Stomach (tissue), 9 donors: Measurements from ENCODE around the gene IMPDH1. TPM values are rescaled to one million over a fixed set of nuclear protein-coding genes. Genes with fewer than 3 reads are reported as not detected.

Experiments
- DNase-seq, 2 donors: peaks; one replicate each; pipeline versions ENCODE4 v3.0.0 to v3.0.0-alpha.2; 2013 to 2019
- H3K27ac ChIP-seq, 5 donors: fragments of 200-600 bp in 4 of 5; sonication (generic) in 4 of 5; one replicate each; pipeline ENCODE4 v1.5.1; 2013 to 2019; ENCODE audit warnings: mild to moderate bottlenecking in 1 of 5, moderate library complexity in 1 of 5
- H3K27me3 ChIP-seq, 3 donors: fragments of 200-600 bp; sonication (generic); one replicate each; pipeline ENCODE4 v1.5.1; 2017 to 2019; ENCODE audit warnings: mixed run types in 1 of 3
- H3K36me3 ChIP-seq, 4 donors: fragments of 200-600 bp; sonication (generic); 1 replicate in 3 of 4; 2 replicates in 1 of 4; pipeline ENCODE4 v1.5.1; 2016 to 2019
- H3K4me1 ChIP-seq, 4 donors: fragments of 200-600 bp; sonication (generic); one replicate each; pipeline ENCODE4 v1.5.1; 2016 to 2019
- H3K4me3 ChIP-seq, 4 donors: fragments of 200-600 bp; sonication (generic) in 3 of 4; one replicate each; pipeline ENCODE4 v1.5.1; 2016 to 2019; ENCODE audit warnings: mild to moderate bottlenecking in 1 of 4
- H3K9me3 ChIP-seq, 4 donors: fragments of 200-600 bp; sonication (generic); one replicate each; pipeline ENCODE4 v1.5.1; 2016 to 2019
- CTCF ChIP-seq, 7 experiments: fragments of 450-650 bp in 4 of 7; fragments of 200-600 bp in 3 of 7; sonication (generic) in 3 of 7; IDR thresholded peaks; one replicate each; pipeline ENCODE4 v1.5.1; 2016 to 2019; ENCODE audit warnings: antibody characterized with exemption in 7 of 7, control low read depth in 2 of 7, mild to moderate bottlenecking in 1 of 7
- EP300 ChIP-seq: sonication (generic); formaldehyde crosslinking; IDR thresholded peaks from one replicate; pipeline ENCODE4 v1.6.1; 2017; ENCODE audit warnings: antibody characterized with exemption
- POLR2A ChIP-seq, 4 donors: fragments of 450-650 bp; IDR thresholded peaks; one replicate each; pipeline ENCODE4 v1.6.1; 2016; ENCODE audit warnings: antibody characterized with exemption in 4 of 4, control low read depth in 2 of 4, mild to moderate bottlenecking in 1 of 4, moderate library complexity in 1 of 4
- POLR2AphosphoS5 ChIP-seq, 3 donors: sonication (generic); formaldehyde crosslinking; IDR thresholded peaks; one replicate each; pipeline ENCODE4 v1.6.1; 2016; ENCODE audit warnings: antibody characterized with exemption in 3 of 3
- WGBS, 5 donors: extraction: QIAGEN DNeasy Blood & Tissue Kit in 3 of 5; methylation state at CpG; one replicate each; pipeline versions ENCODE4 v1.1.5 to v1.1.7; 2013 to 2018; 5-methylcytosine and 5-hydroxymethylcytosine counted together
- intact Hi-C: fragments of 100-400 bp; cut with DNase I; formaldehyde crosslinking; loops from one replicate; pipeline ENCODE4 v1.15.1; 2023; ENCODE audit warnings: low total_unique reads
- polyA plus RNA-seq, 3 donors: library from polyadenylated mRNA; stranded (reverse); fragments of 200-250 nt; gene quantifications; one replicate each; pipeline ENCODE4 v1.2.3, GENCODE V29; 2013
- total RNA-seq, 5 donors: library from RNA; depleted of rRNA; stranded (reverse); fragments of >200 nt; gene quantifications; one replicate each; pipeline versions ENCODE4 v1.1.0 to v1.2.3, GENCODE V29; 2014 to 2016
- donor health status: healthy with polysubstance abuse.
- donor health status: Bipolar disorder and iron deficiency.
- donor health status: healthy.

The IMPDH1 gene
- total and polyA plus RNA-seq, 8 donors: 32.7 to 188 (median 69.0) TPM

- Histone ChIP-seq H3K9me3 (no peaks in the 10 kb centered on the region), H3K4me1 (peaks cover 0 to 8% (median 4%) of the 10 kb centered on the region in 4 donors), H3K27me3 (no peaks in the 10 kb centered on the region), H3K4me3 (no peak overlapping the region), H3K36me3 (no peaks in the 10 kb centered on the region), H3K27ac (no peak overlapping the region)
- intact Hi-C loops: loop anchor here (5.0 kb wide), 1 partner anchor 35 kb away; the partner anchor contains the start of gene HILPDA
- TF ChIP-seq EP300 (no peak), CTCF (IDR thresholded peaks at IDR 0.05) (no peak)
- DNase-seq: no peak
- WGBS, 5 donors: 63 to 100% (median 79%) methylated on average over 1 of the region's 1 CpG
Measured at GRCh38 chr7:128422037-128422436, 12.3 kb upstream of the IMPDH1 start.

DNA sequence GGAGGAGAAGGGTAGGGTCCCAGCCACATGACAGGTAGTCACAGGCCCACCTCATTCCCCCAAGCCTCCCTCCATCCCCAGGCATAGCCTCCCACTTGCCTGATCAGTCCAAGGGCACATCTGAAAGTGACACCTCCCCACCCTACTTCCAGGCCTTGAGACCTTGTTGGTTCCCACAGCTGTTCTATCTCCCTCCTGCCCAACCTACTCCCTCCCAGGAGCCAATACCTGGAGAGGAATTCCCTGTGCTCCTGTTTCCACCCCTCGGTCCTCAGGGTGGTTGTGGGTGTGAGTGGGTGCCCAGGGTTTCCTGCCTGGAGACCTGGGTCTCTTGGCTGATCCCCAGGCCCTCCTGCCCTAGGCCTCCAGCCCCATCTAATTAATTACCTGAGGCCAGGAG is 11.6 kb upstream of the IMPDH1 start:
- no peak for DNase-seq
- WGBS, 5 donors: 86 to 94% (median 90%) methylated on average over 1 of the region's 1 CpG
- no peaks in the 10 kb centered on the region for H3K27me3 ChIP-seq
- no peak overlapping the region for H3K27ac ChIP-seq
- H3K9me3 ChIP-seq: no peaks in the 10 kb centered on the region
- TF ChIP-seq POLR2AphosphoS5 (IDR thresholded peaks at IDR 0.05) (no peak), POLR2A (IDR thresholded peaks at IDR 0.05) (no peak), EP300 (no peak), CTCF (IDR thresholded peaks at IDR 0.05) (no peak)
- H3K36me3 ChIP-seq: no peaks in the 10 kb centered on the region
- intact Hi-C loops: loop anchor here (5.0 kb wide), 1 partner anchor 36 kb away; the partner anchor contains the start of gene HILPDA
- H3K4me3 ChIP-seq: no peak overlapping the region
- H3K4me1 ChIP-seq: peaks cover 0 to 6% (median 3%) of the 10 kb centered on the region in 4 donors

GRCh38 chr7:128420773-128421172 is 11.0 kb upstream of the IMPDH1 start:
- H3K27me3 ChIP-seq: no peaks in the 10 kb centered on the region
- no peak overlapping the region for H3K27ac ChIP-seq
- DNase-seq: no peak
- TF ChIP-seq POLR2AphosphoS5 (IDR thresholded peaks at IDR 0.05) (no peak), EP300 (no peak), POLR2A (IDR thresholded peaks at IDR 0.05) (no peak), CTCF (IDR thresholded peaks at IDR 0.05) (no peak)
- H3K36me3 ChIP-seq: no peaks in the 10 kb centered on the region
- H3K9me3 ChIP-seq: no peaks in the 10 kb centered on the region
- H3K4me1 ChIP-seq: peaks cover 0 to 6% (median 3%) of the 10 kb centered on the region in 4 donors
- intact Hi-C loops: loop anchor here (5.0 kb wide), 1 partner anchor 37 kb away; the partner anchor contains the start of gene HILPDA
- H3K4me3 ChIP-seq: no peak overlapping the region
- WGBS, 5 donors: 79 to 100% (median 92%) methylated on average over 1 of the region's 1 CpG

DNA sequence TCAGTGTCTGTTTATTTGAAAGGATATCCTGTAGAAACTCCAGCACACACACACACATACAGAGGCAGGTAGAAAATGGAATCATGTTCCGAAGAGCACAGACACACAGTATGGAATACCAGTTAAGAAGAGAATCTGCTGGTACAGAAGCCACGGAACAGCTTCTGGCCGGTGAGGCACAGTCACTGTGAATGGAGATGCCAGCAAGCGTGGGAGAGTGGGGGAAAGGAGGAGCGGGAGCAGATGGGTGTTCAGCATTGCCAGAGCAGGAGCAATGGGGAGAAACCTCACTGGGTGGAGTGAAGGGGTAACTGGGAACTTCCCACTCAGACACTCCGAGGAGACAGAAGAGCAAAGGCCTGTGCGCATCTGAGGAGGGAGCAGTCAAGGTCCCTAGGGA is 9.5 kb upstream of the IMPDH1 start:
- no peak for TF ChIP-seq POLR2A (IDR thresholded peaks at IDR 0.05)
- TF ChIP-seq EP300: no peak
- TF ChIP-seq POLR2AphosphoS5 (IDR thresholded peaks at IDR 0.05): no peak
- no peak for TF ChIP-seq CTCF (IDR thresholded peaks at IDR 0.05)
- H3K9me3 ChIP-seq: no peaks in the 10 kb centered on the region
- DNase-seq: no peak
- H3K27ac ChIP-seq: no peak overlapping the region
- intact Hi-C loops: no loop called here
- no peaks in the 10 kb centered on the region for H3K27me3 ChIP-seq
- H3K4me3 ChIP-seq: no peak overlapping the region
- H3K4me1 ChIP-seq: peaks cover 0 to 6% (median 3%) of the 10 kb centered on the region in 4 donors
- WGBS, 5 donors: 89 to 94% (median 92%) methylated on average over 7 of the region's 7 CpGs
- H3K36me3 ChIP-seq: no peaks in the 10 kb centered on the region
